GM18508 (cell line): Measurements from ENCODE around the gene AMD1.

Source experiments
- ATAC-seq: cut with Tn5 transposase; IDR thresholded peaks from one replicate; pipeline ENCODE4 v1.9.1; 2021; ENCODE audit warnings: moderate number of reproducible peaks; ENCODE audit not compliant: insufficient read depth, unreplicated experiment

The AMD1 gene

DNA sequence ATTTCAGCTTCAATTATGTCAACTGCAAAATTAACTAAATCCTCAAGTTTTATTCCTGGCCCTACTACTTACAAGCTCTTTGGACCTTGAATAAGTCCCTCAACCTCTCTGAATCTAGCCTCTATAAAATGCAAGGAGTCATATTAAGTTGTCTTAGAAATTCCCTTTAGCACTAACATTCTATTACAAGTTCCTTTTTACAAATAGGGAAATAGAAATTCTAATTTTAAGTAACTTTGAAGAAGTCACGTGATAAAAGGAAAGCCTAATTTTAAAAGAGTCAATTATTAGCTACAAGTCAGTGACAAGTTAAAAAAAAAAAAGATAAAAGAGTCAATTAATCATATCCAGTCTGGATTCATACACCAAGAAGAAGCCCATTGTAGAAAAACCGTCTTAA, 59.3 kb downstream of the AMD1 start:
- ATAC-seq: no peak

GRCh38 chr6:110934381-110934898, 59.9 kb downstream of the AMD1 start:
- no peak for ATAC-seq

DNA sequence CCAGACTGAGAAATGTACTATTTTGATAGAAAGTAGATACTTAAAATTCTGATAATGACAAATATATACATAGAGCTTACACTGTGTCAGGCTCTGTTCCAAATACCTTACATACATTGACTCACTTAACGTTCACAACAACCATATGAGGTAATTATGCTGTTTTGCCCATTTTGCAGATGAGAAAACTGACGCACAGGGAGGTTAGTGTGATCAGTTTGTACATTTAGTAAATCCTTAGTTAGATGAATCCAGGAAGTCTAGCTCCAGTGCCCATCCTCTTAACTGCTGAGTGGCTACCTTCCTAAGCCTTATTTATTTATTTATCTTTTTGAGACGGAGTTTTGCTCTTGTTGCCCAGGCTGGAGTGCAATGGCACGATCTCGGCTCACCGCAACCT, 60.6 kb downstream of the AMD1 start:
- ATAC-seq: no peak

- ATAC-seq: no peak
Observed at GRCh38 chr6:110938171-110938570, 63.6 kb downstream of the AMD1 start.

DNA sequence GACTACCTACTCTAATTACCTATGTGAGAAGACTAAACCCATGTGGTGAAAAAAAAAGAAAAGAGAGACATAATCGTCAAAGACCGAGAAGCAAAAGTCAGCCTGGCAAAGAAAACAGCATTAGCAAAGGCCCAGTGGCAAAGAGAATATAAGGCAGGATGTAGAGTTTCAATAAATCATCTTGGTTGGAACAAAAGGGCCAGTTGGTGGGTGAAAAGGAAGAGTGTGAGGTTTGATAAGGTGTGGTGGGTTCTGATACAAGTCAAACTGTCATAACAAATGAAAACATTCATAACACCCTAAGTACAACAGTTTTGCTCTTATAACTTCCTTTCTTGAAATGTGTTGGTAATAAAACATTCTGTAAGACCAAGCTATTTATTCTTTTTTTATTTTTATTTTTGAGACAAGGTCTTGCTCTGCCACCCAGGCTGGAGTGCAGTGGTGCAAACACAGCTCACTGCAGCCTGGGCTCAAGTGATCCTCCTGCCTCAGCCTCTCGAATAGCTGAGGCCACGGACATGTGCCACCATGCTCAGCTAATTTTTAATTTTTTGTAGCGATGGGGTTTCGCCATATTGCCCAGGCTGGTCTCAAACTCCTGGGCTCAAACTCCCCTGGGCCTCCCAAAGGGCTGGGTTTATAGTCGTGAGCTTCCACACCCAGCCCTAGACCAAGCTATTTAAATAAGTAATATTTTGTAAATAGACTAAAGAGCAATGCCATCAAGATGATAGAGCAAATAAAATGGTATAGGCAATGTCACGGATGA, 65.0 kb downstream of the AMD1 start:
- no peak for ATAC-seq

DNA sequence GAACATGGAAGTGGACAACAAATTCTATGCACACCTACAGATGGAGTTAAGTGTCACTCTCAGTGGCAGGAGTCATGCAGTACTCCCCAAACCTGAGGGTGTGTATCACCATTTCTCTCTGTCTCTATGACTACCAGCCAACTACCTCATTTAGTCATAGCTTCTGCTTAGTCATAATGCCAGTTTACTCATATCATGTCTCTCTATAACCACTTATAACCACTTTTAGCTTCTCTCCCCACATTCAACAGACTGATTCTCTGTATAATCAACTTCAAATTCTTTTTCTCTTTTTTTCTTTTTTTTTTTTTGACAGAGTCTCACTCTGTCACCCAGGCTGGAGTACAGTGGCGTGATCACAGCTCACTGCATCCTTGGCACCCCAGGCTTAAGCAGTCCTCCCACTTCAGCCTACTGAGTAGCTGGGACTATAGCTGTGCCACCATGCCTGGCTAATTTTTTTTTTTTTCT, 70.1 kb downstream of the AMD1 start:
- peak; percentile 100 for ATAC-seq
